Measurements from ENCODE around the gene NANOS2. TPM values are rescaled to one million over a fixed set of nuclear protein-coding genes. Genes with fewer than 3 reads are reported as not detected.

The NANOS2 gene
- total and polyA plus RNA-seq, 2 of the 13 experiments (the other 11 are each of a cell fraction or from before 2014, with no cell fraction given): not detected

DNA sequence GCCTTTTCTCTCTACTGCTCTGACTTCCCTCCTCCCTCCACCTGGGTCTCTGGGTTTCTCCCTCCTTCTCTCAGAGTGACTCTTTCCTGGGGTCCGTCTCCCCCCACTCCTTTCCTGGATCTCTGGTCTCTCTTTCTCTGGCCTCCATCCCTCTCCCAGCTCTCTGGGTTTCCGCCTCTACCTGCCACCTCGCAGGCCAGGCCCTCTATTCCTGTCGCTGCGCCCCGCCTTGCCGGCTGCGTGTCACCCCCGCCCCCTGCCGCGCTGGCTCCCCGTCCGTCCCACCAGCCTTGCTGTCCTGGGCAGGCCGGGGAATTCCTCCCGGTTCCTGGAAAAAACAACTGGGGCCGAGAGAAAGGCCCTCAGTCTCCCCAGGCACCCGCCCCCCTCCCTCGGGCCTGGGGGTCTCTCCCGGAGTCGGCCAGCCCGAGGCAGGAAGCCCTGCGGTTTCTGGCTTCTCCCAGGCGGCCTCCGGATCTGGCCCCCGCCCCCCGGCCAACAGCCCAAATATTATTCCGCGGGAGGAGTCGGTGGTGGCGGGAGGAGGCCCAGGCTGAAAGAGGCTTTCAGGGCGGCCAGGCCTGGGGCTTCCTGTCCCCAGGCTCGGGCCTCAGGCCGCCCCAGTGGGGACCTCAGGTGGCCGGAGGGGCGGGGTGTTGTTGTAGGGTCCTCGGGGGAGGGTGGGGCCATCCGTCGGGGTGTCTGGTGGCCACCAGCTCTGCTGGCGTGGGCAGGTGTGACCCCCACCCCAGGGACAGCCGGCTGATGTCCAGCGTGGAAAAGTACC lies 38.0 kb downstream of the NANOS2 start (continued):
- TF ChIP-seq NRL (CRISPR knock-in tag; IDR thresholded peaks at IDR 0.05; ENCODE audit: borderline replicate concordance) (peak; percentile 77; the same call in 1 of the 2 replicates), AGO2 (optimal IDR thresholded peaks at IDR 0.05; ENCODE audit: low read depth, low read length) (peak; percentile 77), SALL1 (CRISPR knock-in tag; IDR thresholded peaks at IDR 0.05) (peak; percentile 50), ATF7-NPFF (CRISPR knock-in tag; IDR thresholded peaks at IDR 0.05; ENCODE audit: low read depth) (peak; percentile 48; the same call in 1 of the 2 replicates), NCOR1 (IDR thresholded peaks at IDR 0.05; ENCODE audit: borderline replicate concordance, low read length) (0 out of 2 replicates have a peak, but pooled peaks have one; percentile 33), ZNF33B (CRISPR knock-in tag; IDR thresholded peaks at IDR 0.05) (0 out of 2 replicates have a peak, but pooled peaks have one; percentile 50), BORCS8-MEF2B (CRISPR knock-in tag; IDR thresholded peaks at IDR 0.05) (peak; percentile 39; the same call in 1 of the 2 replicates), ELF3 (CRISPR knock-in tag; IDR thresholded peaks at IDR 0.05) (peak; percentile 32; the same call in 1 of the 2 replicates), ZNF317 (CRISPR knock-in tag; IDR thresholded peaks at IDR 0.05) (peak; percentile 43; the same call in 1 of the 2 replicates)
- TF ChIP-seq, protein P1, sequence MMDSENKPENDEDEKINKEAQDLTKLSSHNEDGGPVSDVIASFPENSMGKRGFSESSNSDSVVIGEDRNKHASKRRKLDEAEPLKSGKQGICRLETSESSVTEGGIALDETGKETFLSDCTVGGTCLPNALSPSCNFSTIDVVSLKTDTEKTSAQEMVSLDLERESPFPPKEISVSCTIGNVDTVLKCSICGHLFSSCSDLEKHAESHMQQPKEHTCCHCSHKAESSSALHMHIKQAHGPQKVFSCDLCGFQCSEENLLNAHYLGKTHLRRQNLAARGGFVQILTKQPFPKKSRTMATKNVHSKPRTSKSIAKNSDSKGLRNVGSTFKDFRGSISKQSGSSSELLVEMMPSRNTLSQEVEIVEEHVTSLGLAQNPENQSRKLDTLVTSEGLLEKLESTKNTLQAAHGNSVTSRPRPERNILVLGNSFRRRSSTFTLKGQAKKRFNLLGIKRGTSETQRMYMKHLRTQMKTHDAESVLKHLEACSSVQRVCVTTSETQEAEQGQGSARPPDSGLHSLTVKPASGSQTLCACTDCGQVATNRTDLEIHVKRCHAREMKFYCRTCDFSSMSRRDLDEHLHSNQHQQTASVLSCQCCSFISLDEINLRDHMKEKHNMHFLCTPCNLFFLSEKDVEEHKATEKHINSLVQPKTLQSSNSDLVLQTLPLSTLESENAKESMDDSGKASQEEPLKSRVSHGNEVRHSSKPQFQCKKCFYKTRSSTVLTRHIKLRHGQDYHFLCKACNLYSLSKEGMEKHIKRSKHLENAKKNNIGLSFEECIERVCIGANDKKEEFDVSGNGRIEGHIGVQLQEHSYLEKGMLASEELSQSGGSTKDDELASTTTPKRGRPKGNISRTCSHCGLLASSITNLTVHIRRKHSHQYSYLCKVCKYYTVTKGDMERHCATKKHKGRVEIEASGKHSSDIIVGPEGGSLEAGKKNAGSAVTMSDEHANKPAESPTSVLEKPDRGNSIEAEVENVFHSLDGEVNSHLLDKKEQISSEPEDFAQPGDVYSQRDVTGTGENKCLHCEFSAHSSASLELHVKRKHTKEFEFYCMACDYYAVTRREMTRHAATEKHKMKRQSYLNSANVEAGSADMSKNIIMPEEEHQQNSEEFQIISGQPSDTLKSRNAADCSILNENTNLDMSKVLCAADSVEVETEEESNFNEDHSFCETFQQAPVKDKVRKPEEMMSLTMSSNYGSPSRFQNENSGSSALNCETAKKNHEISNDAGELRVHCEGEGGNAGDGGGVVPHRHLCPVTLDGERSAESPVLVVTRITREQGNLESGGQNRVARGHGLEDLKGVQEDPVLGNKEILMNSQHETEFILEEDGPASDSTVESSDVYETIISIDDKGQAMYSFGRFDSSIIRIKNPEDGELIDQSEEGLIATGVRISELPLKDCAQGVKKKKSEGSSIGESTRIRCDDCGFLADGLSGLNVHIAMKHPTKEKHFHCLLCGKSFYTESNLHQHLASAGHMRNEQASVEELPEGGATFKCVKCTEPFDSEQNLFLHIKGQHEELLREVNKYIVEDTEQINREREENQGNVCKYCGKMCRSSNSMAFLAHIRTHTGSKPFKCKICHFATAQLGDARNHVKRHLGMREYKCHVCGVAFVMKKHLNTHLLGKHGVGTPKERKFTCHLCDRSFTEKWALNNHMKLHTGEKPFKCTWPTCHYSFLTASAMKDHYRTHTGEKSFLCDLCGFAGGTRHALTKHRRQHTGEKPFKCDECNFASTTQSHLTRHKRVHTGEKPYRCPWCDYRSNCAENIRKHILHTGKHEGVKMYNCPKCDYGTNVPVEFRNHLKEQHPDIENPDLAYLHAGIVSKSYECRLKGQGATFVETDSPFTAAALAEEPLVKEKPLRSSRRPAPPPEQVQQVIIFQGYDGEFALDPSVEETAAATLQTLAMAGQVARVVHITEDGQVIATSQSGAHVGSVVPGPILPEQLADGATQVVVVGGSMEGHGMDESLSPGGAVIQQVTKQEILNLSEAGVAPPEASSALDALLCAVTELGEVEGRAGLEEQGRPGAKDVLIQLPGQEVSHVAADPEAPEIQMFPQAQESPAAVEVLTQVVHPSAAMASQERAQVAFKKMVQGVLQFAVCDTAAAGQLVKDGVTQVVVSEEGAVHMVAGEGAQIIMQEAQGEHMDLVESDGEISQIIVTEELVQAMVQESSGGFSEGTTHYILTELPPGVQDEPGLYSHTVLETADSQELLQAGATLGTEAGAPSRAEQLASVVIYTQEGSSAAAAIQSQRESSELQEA (CRISPR knock-in tag; IDR thresholded peaks at IDR 0.05; ENCODE audit: not compliant biosample characterization): peak; percentile 68
- TF ChIP-seq, protein P2, sequence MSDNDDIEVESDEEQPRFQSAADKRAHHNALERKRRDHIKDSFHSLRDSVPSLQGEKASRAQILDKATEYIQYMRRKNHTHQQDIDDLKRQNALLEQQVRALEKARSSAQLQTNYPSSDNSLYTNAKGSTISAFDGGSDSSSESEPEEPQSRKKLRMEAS (IDR thresholded peaks at IDR 0.05): peak; percentile 69
- TF ChIP-seq, protein P3, sequence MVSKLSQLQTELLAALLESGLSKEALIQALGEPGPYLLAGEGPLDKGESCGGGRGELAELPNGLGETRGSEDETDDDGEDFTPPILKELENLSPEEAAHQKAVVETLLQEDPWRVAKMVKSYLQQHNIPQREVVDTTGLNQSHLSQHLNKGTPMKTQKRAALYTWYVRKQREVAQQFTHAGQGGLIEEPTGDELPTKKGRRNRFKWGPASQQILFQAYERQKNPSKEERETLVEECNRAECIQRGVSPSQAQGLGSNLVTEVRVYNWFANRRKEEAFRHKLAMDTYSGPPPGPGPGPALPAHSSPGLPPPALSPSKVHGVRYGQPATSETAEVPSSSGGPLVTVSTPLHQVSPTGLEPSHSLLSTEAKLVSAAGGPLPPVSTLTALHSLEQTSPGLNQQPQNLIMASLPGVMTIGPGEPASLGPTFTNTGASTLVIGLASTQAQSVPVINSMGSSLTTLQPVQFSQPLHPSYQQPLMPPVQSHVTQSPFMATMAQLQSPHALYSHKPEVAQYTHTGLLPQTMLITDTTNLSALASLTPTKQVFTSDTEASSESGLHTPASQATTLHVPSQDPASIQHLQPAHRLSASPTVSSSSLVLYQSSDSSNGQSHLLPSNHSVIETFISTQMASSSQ (IDR thresholded peaks at IDR 0.05; ENCODE audit: low read depth): peak; percentile 12; the same call in 1 of the 2 replicates
- TF ChIP-seq, protein P3 (CRISPR knock-in tag; IDR thresholded peaks at IDR 0.05; ENCODE audit: borderline replicate concordance): peak; percentile 84; the same call in 1 of the 2 replicates
- TF ChIP-seq, protein P4, sequence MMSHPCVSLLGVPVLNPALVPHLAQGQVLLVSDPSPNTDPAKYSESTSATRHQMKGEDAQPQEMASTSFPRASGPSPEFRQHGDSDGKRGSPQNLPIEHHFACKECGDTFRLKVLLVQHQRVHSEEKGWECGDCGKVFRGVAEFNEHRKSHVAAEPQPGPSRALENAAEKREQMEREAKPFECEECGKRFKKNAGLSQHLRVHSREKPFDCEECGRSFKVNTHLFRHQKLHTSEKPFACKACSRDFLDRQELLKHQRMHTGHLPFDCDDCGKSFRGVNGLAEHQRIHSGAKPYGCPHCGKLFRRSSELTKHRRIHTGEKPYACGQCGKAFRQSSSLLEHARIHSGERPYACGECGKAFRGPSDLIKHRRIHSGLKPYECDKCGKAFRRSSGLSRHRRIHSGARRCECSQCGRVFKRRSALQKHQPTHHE (CRISPR knock-in tag; IDR thresholded peaks at IDR 0.05; ENCODE audit: borderline replicate concordance): peak; percentile 71; the same call in 1 of the 2 replicates

Data from HepG2 (cell line).